ENCODE measurements around the gene ADH7.

Gene ADH7

GRCh38 chr4:99394896-99395295, 40.2 kb downstream of the ADH7 start:
- no peaks in the 10 kb centered on the region for H3K27me3 ChIP-seq (ENCODE audit: insufficient read depth, low read length, poor library complexity, severe bottlenecking)
- H3K36me3 ChIP-seq (ENCODE audit: insufficient read depth, low read length), result no peaks in the 10 kb centered on the region
- no peak for TF ChIP-seq EZH2phosphoT487 (IDR thresholded peaks at IDR 0.05; ENCODE audit: borderline replicate concordance)
- TF ChIP-seq CTCF (conservative IDR thresholded peaks at IDR 0.05; ENCODE audit: low read length), result no peak
- H3K4me1 ChIP-seq (ENCODE audit: insufficient read depth, low read length, poor library complexity, severe bottlenecking), result peaks cover 3% of the 10 kb centered on the region
- no peaks in the 10 kb centered on the region for H3K9me2 ChIP-seq (replicated peaks; ENCODE audit: low read depth, low read length)
- no peaks in the 10 kb centered on the region for H3K9me3 ChIP-seq (ENCODE audit: insufficient read depth, low read depth, low read length)
- H2AFZ ChIP-seq (ENCODE audit: low read length), result no peak overlapping the region
- no peaks in the 10 kb centered on the region for H3K79me2 ChIP-seq (ENCODE audit: insufficient read depth, low read length)
- no peak overlapping the region for H3K9ac ChIP-seq (ENCODE audit: low read depth, low read length, poor library complexity, severe bottlenecking)
- H3F3A ChIP-seq (ENCODE audit: low read depth), result no peaks in the 10 kb centered on the region
- no peaks in the 10 kb centered on the region for H4K20me1 ChIP-seq (ENCODE audit: insufficient read depth, low read length, poor library complexity, severe bottlenecking)
- H3K4me2 ChIP-seq (ENCODE audit: low read depth, low read length, poor library complexity, severe bottlenecking), result no peak overlapping the region
- H3K4me3 ChIP-seq (ENCODE audit: low read length, poor library complexity, severe bottlenecking), result no peak overlapping the region

- TF ChIP-seq CTCF (conservative IDR thresholded peaks at IDR 0.05; ENCODE audit: low read length) (no peak), EZH2phosphoT487 (IDR thresholded peaks at IDR 0.05; ENCODE audit: borderline replicate concordance) (no peak)
- Histone ChIP-seq H3K9me3 (ENCODE audit: insufficient read depth, low read depth, low read length) (no peaks in the 10 kb centered on the region), H3K27me3 (ENCODE audit: insufficient read depth, low read length, poor library complexity, severe bottlenecking) (no peaks in the 10 kb centered on the region), H3K79me2 (ENCODE audit: insufficient read depth, low read length) (no peaks in the 10 kb centered on the region), H3K4me3 (ENCODE audit: low read length, poor library complexity, severe bottlenecking) (no peak overlapping the region), H3F3A (ENCODE audit: low read depth) (no peaks in the 10 kb centered on the region), H3K4me2 (ENCODE audit: low read depth, low read length, poor library complexity, severe bottlenecking) (no peak overlapping the region), H3K9me2 (replicated peaks; ENCODE audit: low read depth, low read length) (no peaks in the 10 kb centered on the region), H3K36me3 (ENCODE audit: insufficient read depth, low read length) (no peaks in the 10 kb centered on the region), H3K4me1 (ENCODE audit: insufficient read depth, low read length, poor library complexity, severe bottlenecking) (no peaks in the 10 kb centered on the region), H4K20me1 (ENCODE audit: insufficient read depth, low read length, poor library complexity, severe bottlenecking) (no peaks in the 10 kb centered on the region), H2AFZ (ENCODE audit: low read length) (no peak overlapping the region), H3K9ac (ENCODE audit: low read depth, low read length, poor library complexity, severe bottlenecking) (no peak overlapping the region)
Measured at GRCh38 chr4:99390055-99390454, 45.1 kb downstream of the ADH7 start.

GRCh38 chr4:99389606-99390005, 45.5 kb downstream of the ADH7 start:
- Histone ChIP-seq H3K4me2 (ENCODE audit: low read depth, low read length, poor library complexity, severe bottlenecking) (no peak overlapping the region), H3K79me2 (ENCODE audit: insufficient read depth, low read length) (no peaks in the 10 kb centered on the region), H3K9ac (ENCODE audit: low read depth, low read length, poor library complexity, severe bottlenecking) (no peak overlapping the region), H3K4me3 (ENCODE audit: low read length, poor library complexity, severe bottlenecking) (no peak overlapping the region), H3K4me1 (ENCODE audit: insufficient read depth, low read length, poor library complexity, severe bottlenecking) (no peaks in the 10 kb centered on the region), H3K27me3 (ENCODE audit: insufficient read depth, low read length, poor library complexity, severe bottlenecking) (no peaks in the 10 kb centered on the region), H3K9me3 (ENCODE audit: insufficient read depth, low read depth, low read length) (no peaks in the 10 kb centered on the region), H3F3A (ENCODE audit: low read depth) (no peaks in the 10 kb centered on the region), H4K20me1 (ENCODE audit: insufficient read depth, low read length, poor library complexity, severe bottlenecking) (no peaks in the 10 kb centered on the region), H3K9me2 (replicated peaks; ENCODE audit: low read depth, low read length) (no peaks in the 10 kb centered on the region), H3K36me3 (ENCODE audit: insufficient read depth, low read length) (no peaks in the 10 kb centered on the region), H2AFZ (ENCODE audit: low read length) (no peak overlapping the region)
- TF ChIP-seq EZH2phosphoT487 (IDR thresholded peaks at IDR 0.05; ENCODE audit: borderline replicate concordance), result no peak
- no peak for TF ChIP-seq CTCF (conservative IDR thresholded peaks at IDR 0.05; ENCODE audit: low read length)

Data from Loucy (cell line).